CD14-positive monocyte (primary cell): Measurements from ENCODE around the gene TENT5C. TPM values are rescaled to one million over a fixed set of nuclear protein-coding genes. Genes with fewer than 3 reads are reported as not detected.

ENCODE experiments used
- DNase-seq, 3 donors: peaks; one replicate each; pipeline ENCODE4 v3.0.0-alpha.2; 2011 to 2022
- H2AFZ ChIP-seq: 2 replicates; pipeline ENCODE4 v1.6.0; 2012; ENCODE audit warnings: mild to moderate bottlenecking, low read depth, low read length, inconsistent platforms; ENCODE audit not compliant: insufficient read depth, poor library complexity, severe bottlenecking
- H3K27ac ChIP-seq, 2 donors: 1 replicate in 1 of 2; 2 replicates in 1 of 2; pipeline ENCODE4 v1.5.1; 2012 to 2013; ENCODE audit warnings: low read length in 2 of 2, control low read depth in 1 of 2, inconsistent platforms in 1 of 2, low read depth in 1 of 2, mild to moderate bottlenecking in 1 of 2
- H3K27me3 ChIP-seq, 2 donors: one replicate each; pipeline versions ENCODE4 v1.6.0 to v1.6.1; 2011 to 2013; ENCODE audit warnings: low read length in 2 of 2; ENCODE audit not compliant: control insufficient read depth in 2 of 2, insufficient read depth in 2 of 2
- H3K36me3 ChIP-seq, 2 donors: replicated peaks in 1 of 2; 1 replicate in 1 of 2; 2 replicates in 1 of 2; pipeline versions ENCODE4 v1.5.1 to v1.6.1; 2012 to 2013; ENCODE audit warnings: low read length in 2 of 2, control low read depth in 1 of 2, inconsistent platforms in 1 of 2, mild to moderate bottlenecking in 1 of 2; ENCODE audit not compliant: insufficient read depth in 2 of 2, control insufficient read depth in 1 of 2
- H3K4me1 ChIP-seq, 2 donors: 1 replicate in 1 of 2; 2 replicates in 1 of 2; pipeline versions ENCODE4 v1.5.1 to v1.6.1; 2012 to 2013; ENCODE audit warnings: low read length in 2 of 2, control low read depth in 1 of 2, inconsistent platforms in 1 of 2, mild to moderate bottlenecking in 1 of 2, moderate library complexity in 1 of 2; ENCODE audit not compliant: insufficient read depth in 2 of 2, control insufficient read depth in 1 of 2
- H3K4me2 ChIP-seq: replicated peaks from 2 replicates; pipeline ENCODE3; 2012; ENCODE audit warnings: low read length, moderate library complexity, mild to moderate bottlenecking; ENCODE audit not compliant: poor library complexity, severe bottlenecking; ENCODE audit errors: extremely low read depth
- H3K4me3 ChIP-seq, 3 experiments: fragments of 200-600 bp in 1 of 3; sonication (generic) in 1 of 3; replicated peaks in 1 of 3; 1 replicate in 2 of 3; 2 replicates in 1 of 3; pipeline ENCODE4 v1.5.1; 2011 to 2013; ENCODE audit warnings: low read length in 3 of 3, mild to moderate bottlenecking in 3 of 3, control low read depth in 2 of 3, low read depth in 2 of 3, inconsistent platforms in 1 of 3, moderate library complexity in 1 of 3
- H3K79me2 ChIP-seq: 2 replicates; pipeline ENCODE4 v1.6.0; 2012; ENCODE audit warnings: mild to moderate bottlenecking, control low read depth, inconsistent platforms, low read length, moderate library complexity; ENCODE audit not compliant: insufficient read depth
- H3K9ac ChIP-seq: 2 replicates; pipeline ENCODE4 v1.6.0; 2017; ENCODE audit warnings: low read length, mild to moderate bottlenecking; ENCODE audit not compliant: insufficient read depth, poor library complexity, severe bottlenecking
- H3K9me3 ChIP-seq, 2 donors: replicated peaks in 1 of 2; 1 replicate in 1 of 2; 2 replicates in 1 of 2; pipeline versions ENCODE4 v1.5.1 to v1.6.1; 2012 to 2013; ENCODE audit warnings: low read length in 2 of 2, control low read depth in 1 of 2; ENCODE audit not compliant: control insufficient read depth in 1 of 2, insufficient read depth in 1 of 2
- H4K20me1 ChIP-seq: 2 replicates; pipeline ENCODE4 v1.6.0; 2012; ENCODE audit warnings: mild to moderate bottlenecking, low read length, control low read depth, moderate library complexity; ENCODE audit not compliant: insufficient read depth
- H3K27ac Mint-ChIP-seq, 7 donors: one replicate each; pipeline ENCODE4 v1.8.0; 2020; ENCODE audit warnings: mild to moderate bottlenecking in 7 of 7, mixed read lengths in 7 of 7, moderate library complexity in 6 of 7, inconsistent platforms in 2 of 7
- H3K27me3 Mint-ChIP-seq, 3 donors: one replicate each; pipeline ENCODE4 v1.8.0; 2021 to 2022; ENCODE audit warnings: low read depth in 3 of 3, mild to moderate bottlenecking in 3 of 3, mixed read lengths in 3 of 3, moderate library complexity in 3 of 3, inconsistent platforms in 1 of 3
- H3K36me3 Mint-ChIP-seq, 2 donors: one replicate each; pipeline ENCODE4 v1.8.0; 2020; ENCODE audit warnings: mixed read lengths in 2 of 2, inconsistent platforms in 1 of 2, mild to moderate bottlenecking in 1 of 2
- H3K4me1 Mint-ChIP-seq: one replicate; pipeline ENCODE4 v1.8.0; 2020; ENCODE audit warnings: mild to moderate bottlenecking, mixed read lengths
- H3K4me3 Mint-ChIP-seq, 2 donors: one replicate each; pipeline ENCODE4 v1.8.0; 2020; ENCODE audit warnings: mild to moderate bottlenecking in 2 of 2, mixed read lengths in 2 of 2, moderate library complexity in 1 of 2
- H3K9me3 Mint-ChIP-seq, 7 donors: one replicate each; pipeline ENCODE4 v1.8.0; 2020 to 2022; ENCODE audit warnings: mixed read lengths in 7 of 7, mild to moderate bottlenecking in 6 of 7, moderate library complexity in 6 of 7, inconsistent platforms in 2 of 7
- WGBS: methylation state at CpG from one replicate; pipeline ENCODE4 v1.1.5; 2013; ENCODE audit warnings: missing lambda C conversion rate; ENCODE audit not compliant: insufficient coverage; 5-methylcytosine and 5-hydroxymethylcytosine counted together
- intact Hi-C, 2 donors: fragments of 100-400 bp; cut with micrococcal nuclease; formaldehyde crosslinking; loops; one replicate each; pipeline versions ENCODE4 v1.15.0 to v1.15.1; 2023
- polyA plus RNA-seq, 3 donors: library from polyadenylated mRNA; depleted of rRNA in 1 of 3; unstranded in 2 of 3; stranded (reverse) in 1 of 3; fragments of 300-500 nt in 2 of 3; fragments of >200 nt in 1 of 3; fragmentation: Illumina TruSeq in 2 of 3; gene quantifications; 1 replicate in 2 of 3; 2 replicates in 1 of 3; pipeline ENCODE4 v1.2.3, GENCODE V29; 2012 to 2021
- TF ChIP-seq, protein P1 (sequence below): fragments of 200-600 bp; IDR thresholded peaks from one replicate; pipeline ENCODE4 v1.8.0; 2022; ENCODE audit warnings: antibody characterized with exemption, mild to moderate bottlenecking

The TENT5C gene
- polyA plus RNA-seq, 3 donors: 0.17 to 0.69 (median 0.27) TPM

DNA sequence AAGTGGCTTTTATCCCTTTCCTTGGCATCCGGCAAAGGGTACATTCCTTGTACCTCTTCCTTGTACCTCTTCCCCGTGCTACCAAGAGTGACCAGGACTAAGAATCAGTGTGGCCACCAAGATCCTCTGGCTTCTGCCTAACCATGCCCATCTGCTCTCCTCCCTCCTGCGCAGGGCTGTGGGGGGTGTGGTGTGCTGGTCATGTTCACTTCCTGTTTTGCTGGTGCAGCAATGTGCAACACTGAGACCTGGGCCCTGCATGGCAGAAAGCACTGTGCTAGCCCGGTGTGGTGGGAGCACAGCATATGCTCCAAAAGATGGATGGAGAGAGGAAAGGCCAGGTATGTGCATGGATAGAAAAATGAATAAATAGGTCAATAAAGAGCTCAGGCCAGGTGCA lies 33.3 kb upstream of the TENT5C start:
- Histone ChIP-seq H3K9me3 (no peaks in the 10 kb centered on the region), H3K4me1 (peaks cover 0 to 5% of the 10 kb centered on the region in 2 donors), H3K4me3 (no peak overlapping the region), H3K27me3 (no peaks in the 10 kb centered on the region), H3K9ac (no peak overlapping the region), H3K27ac (no peak overlapping the region), H3K36me3 (no peaks in the 10 kb centered on the region), H3K79me2 (no peaks in the 10 kb centered on the region), H4K20me1 (no peaks in the 10 kb centered on the region), H2AFZ (no peak overlapping the region), H3K4me2 (no peak overlapping the region)
- peak; percentile 17 to 35 (median 29) for DNase-seq
- Mint-ChIP-seq H3K4me3 (no peak overlapping the region), H3K36me3 (no peaks in the 10 kb centered on the region), H3K9me3 (no peaks in the 10 kb centered on the region), H3K27ac (peak overlapping the region in 1 of 7 donors; percentile 21), H3K27me3 (peaks cover 1 to 6% (median 3%) of the 10 kb centered on the region in 3 donors), H3K4me1 (peaks cover 7% of the 10 kb centered on the region)
- intact Hi-C loops: no loop called here
- 56% methylated on average over 2 of the region's 4 CpGs for WGBS
- TF ChIP-seq, protein P1, sequence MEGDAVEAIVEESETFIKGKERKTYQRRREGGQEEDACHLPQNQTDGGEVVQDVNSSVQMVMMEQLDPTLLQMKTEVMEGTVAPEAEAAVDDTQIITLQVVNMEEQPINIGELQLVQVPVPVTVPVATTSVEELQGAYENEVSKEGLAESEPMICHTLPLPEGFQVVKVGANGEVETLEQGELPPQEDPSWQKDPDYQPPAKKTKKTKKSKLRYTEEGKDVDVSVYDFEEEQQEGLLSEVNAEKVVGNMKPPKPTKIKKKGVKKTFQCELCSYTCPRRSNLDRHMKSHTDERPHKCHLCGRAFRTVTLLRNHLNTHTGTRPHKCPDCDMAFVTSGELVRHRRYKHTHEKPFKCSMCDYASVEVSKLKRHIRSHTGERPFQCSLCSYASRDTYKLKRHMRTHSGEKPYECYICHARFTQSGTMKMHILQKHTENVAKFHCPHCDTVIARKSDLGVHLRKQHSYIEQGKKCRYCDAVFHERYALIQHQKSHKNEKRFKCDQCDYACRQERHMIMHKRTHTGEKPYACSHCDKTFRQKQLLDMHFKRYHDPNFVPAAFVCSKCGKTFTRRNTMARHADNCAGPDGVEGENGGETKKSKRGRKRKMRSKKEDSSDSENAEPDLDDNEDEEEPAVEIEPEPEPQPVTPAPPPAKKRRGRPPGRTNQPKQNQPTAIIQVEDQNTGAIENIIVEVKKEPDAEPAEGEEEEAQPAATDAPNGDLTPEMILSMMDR: no peak

DNA sequence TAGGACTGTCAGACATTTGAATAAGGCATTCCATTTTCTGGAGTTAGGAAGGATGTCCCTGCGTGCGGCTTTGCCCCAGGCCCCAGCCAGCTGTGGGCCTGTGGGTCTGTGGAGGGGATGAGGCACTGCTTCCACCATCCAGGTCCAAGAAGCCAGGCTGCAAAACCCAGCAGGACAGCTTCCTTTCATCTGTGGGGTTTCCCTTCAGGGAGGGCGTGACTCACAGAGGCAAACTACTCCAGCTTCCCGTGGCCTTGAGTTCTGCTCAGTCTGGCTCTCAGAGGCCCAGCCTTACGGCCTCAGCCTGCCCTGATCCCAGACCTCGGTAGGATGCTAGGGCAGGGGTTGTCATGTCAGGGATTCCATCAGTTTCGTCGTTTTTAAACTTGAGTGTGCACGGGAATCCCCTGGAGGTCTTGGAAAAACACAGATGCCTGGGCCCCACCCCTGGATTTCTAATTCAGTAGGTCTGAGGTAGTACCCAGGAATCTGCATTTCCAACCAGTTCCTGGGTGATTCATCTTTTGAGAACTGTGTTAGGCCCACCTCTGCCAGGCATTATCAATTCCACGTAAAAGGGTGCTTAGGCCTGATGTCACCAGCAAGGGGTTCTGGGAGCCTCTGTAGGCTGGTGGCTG lies 32.3 kb upstream of the TENT5C start:
- Histone ChIP-seq H3K4me2 (no peak overlapping the region), H3K36me3 (no peaks in the 10 kb centered on the region), H3K9ac (no peak overlapping the region), H4K20me1 (no peaks in the 10 kb centered on the region), H3K4me3 (no peak overlapping the region), H2AFZ (no peak overlapping the region), H3K9me3 (no peaks in the 10 kb centered on the region), H3K27ac (no peak overlapping the region), H3K27me3 (no peaks in the 10 kb centered on the region), H3K4me1 (peaks cover 0 to 5% of the 10 kb centered on the region in 2 donors), H3K79me2 (no peaks in the 10 kb centered on the region)
- H3K9me3 Mint-ChIP-seq: no peaks in the 10 kb centered on the region
- H3K27ac Mint-ChIP-seq: no peak overlapping the region
- no peak for DNase-seq
- intact Hi-C loops: no loop called here
- TF ChIP-seq, protein P1: no peak
- no peak overlapping the region for H3K4me3 Mint-ChIP-seq
- 90% methylated on average over 8 of the region's 10 CpGs for WGBS
- peaks cover 7% of the 10 kb centered on the region for H3K4me1 Mint-ChIP-seq
- no peaks in the 10 kb centered on the region for H3K36me3 Mint-ChIP-seq
- H3K27me3 Mint-ChIP-seq: peaks cover 1 to 6% (median 3%) of the 10 kb centered on the region in 3 donors
